GM06990 (cell line): ENCODE data around the gene MRAP.

ENCODE experiments used
- DNase-seq: peaks from one replicate; pipeline ENCODE4 v3.0.0-alpha.2; 2011; ENCODE audit not compliant: insufficient read length; ENCODE audit errors: extremely low read depth
- H3K27me3 ChIP-seq: replicated peaks from 2 replicates; pipeline ENCODE4 v1.6.0; 2011; ENCODE audit warnings: low read length; ENCODE audit not compliant: control insufficient read depth, insufficient read depth
- H3K36me3 ChIP-seq: 2 replicates; pipeline ENCODE4 v1.5.1; 2011; ENCODE audit warnings: low read length; ENCODE audit not compliant: control insufficient read depth, insufficient read depth
- H3K4me3 ChIP-seq: replicated peaks from 2 replicates; pipeline ENCODE4 v1.5.1; 2011; ENCODE audit warnings: low read depth, mild to moderate bottlenecking, control low read depth, low read length
- TF ChIP-seq, protein P1 (sequence below): IDR thresholded peaks from 2 replicates; pipeline ENCODE4 v1.5.1; 2011; ENCODE audit warnings: low read length, control low read depth, mild to moderate bottlenecking, inconsistent platforms; ENCODE audit not compliant: insufficient read depth, poor library complexity, severe bottlenecking

MRAP gene

DNA sequence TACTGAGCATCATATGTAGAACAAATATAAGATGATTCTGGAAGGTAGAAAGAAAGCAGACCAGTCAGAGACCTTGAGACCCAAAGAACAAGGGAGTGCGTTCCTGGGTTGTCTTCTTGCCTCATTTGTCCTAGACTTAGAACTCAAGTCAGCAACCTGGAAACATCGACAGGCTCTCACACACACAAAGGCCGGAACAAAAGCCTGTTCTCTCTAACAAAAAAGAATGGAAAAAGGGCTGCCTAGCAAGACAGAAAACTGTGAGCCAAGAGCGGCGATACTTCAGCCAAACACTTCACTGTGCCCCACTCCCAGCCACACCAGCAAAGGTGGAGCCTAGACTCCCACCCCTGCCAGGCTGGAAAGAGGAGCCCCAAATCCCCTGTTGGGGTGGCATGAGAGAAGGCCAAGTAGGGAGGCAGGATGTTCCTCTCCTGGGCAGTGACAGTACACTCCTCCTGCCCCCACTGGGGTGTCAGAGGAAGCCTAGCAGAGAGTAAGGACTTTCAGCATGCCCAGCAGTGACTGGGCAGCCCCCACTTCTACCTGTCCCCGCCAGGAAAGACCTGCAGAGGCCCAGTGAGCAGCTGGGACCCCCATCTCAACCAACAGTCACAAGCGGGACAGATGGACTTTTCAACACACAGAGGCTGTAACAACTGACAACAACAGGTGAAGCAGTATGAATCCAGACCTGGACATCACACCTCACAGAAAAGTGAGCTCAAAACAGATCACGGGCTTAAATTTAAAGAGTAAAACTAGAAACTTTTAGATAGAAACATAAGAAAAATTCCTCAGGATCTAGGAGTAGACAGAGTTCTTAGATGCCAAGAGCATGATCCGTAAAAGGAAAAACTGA lies 33.0 kb downstream of the MRAP start:
- Histone ChIP-seq H3K27me3 (no peaks in the 10 kb centered on the region), H3K4me3 (no peak overlapping the region), H3K36me3 (peaks cover 24% of the 10 kb centered on the region)
- no peak for DNase-seq
- TF ChIP-seq, protein P1, sequence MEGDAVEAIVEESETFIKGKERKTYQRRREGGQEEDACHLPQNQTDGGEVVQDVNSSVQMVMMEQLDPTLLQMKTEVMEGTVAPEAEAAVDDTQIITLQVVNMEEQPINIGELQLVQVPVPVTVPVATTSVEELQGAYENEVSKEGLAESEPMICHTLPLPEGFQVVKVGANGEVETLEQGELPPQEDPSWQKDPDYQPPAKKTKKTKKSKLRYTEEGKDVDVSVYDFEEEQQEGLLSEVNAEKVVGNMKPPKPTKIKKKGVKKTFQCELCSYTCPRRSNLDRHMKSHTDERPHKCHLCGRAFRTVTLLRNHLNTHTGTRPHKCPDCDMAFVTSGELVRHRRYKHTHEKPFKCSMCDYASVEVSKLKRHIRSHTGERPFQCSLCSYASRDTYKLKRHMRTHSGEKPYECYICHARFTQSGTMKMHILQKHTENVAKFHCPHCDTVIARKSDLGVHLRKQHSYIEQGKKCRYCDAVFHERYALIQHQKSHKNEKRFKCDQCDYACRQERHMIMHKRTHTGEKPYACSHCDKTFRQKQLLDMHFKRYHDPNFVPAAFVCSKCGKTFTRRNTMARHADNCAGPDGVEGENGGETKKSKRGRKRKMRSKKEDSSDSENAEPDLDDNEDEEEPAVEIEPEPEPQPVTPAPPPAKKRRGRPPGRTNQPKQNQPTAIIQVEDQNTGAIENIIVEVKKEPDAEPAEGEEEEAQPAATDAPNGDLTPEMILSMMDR: no peak

DNA sequence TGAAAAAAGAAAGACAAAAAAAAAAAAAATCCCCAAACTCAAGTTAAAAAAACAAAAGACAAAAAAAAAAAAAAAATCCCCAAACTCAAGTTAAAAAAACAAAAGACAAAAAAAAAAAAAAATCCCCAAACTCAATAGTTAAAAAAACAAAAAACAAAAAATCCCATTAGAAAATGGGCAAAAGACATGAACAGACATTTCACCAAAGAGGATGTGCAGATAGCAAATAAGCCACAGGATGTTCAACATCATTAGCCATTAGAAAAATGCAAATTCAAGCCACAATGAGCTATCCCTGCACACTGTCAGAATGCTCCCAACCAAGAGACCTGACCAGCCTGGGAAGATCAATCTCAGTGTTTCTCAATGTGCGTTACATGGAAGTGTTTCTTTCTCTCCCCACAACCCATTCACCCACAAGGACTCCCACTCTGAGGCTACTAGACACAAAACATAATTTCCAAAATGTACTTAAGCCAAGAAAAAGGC lies 33.9 kb downstream of the MRAP start:
- Histone ChIP-seq H3K36me3 (peaks cover 27% of the 10 kb centered on the region), H3K4me3 (no peak overlapping the region), H3K27me3 (no peaks in the 10 kb centered on the region)
- TF ChIP-seq, protein P1: no peak
- no peak for DNase-seq

DNA sequence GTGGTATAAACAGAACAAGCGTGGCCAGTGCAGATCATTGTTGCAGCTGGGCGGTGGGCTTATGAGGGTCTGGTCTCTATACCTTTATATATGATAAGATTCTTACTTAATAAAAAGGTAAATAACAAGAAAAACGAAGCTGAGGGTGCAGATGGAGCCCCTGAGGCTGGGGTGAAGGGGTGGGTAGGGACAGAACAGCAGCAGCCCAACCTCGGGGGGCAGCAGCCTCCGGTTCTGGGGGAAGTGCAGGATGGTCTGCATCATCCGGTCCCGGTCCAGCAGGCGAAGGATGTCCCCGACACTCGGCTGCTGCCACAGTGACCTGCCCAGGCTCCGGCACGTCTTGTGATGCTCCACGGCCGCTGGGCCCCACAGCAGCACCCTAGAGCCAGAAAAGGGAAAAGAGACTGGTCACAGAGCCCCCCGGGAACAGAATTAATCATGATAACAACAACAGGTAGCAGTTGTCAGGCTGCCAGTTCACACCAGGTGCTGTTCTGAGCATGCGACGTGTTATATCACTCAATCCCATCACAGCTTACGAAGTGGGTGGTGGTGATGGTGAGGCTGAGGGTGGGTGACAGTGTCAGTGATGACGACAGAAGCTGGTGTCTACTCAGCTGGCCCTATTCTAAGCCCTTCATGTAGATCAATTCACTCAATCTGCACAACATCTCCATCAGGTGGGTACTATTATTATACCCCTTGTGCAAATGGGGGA lies 35.5 kb downstream of the MRAP start:
- TF ChIP-seq, protein P1: no peak
- DNase-seq: no peak
- Histone ChIP-seq H3K4me3 (no peak overlapping the region), H3K36me3 (peaks cover 31% of the 10 kb centered on the region), H3K27me3 (no peaks in the 10 kb centered on the region)

DNA sequence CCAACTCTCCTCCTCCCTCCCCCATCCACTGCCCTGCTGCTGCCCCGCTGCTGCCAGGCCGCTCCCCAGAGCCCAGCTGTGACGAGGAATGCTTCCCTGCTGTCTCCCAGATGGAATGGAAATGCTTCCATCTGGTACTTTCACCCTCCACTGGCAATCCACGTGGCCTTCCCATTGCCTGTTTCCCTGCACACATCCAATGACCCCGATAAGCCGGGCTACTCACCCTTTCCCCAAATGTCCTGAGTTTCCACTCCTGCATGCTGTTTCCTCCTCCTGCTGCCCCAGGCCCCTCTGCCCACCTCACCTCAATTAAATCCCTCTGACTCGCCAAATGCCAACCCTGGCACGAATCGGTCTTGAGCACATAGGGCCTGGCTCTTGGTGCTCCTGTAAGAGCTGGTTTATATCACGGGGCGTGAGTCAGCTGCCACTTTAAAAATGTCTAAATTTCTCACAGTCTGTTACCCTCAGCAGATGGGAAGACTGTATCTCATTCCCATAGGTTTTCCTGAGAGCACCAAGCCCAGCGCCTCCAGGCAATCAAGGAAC lies 36.4 kb downstream of the MRAP start:
- H3K27me3 ChIP-seq: no peaks in the 10 kb centered on the region
- TF ChIP-seq, protein P1: no peak
- H3K36me3 ChIP-seq: peaks cover 29% of the 10 kb centered on the region
- H3K4me3 ChIP-seq: no peak overlapping the region
- no peak for DNase-seq

DNA sequence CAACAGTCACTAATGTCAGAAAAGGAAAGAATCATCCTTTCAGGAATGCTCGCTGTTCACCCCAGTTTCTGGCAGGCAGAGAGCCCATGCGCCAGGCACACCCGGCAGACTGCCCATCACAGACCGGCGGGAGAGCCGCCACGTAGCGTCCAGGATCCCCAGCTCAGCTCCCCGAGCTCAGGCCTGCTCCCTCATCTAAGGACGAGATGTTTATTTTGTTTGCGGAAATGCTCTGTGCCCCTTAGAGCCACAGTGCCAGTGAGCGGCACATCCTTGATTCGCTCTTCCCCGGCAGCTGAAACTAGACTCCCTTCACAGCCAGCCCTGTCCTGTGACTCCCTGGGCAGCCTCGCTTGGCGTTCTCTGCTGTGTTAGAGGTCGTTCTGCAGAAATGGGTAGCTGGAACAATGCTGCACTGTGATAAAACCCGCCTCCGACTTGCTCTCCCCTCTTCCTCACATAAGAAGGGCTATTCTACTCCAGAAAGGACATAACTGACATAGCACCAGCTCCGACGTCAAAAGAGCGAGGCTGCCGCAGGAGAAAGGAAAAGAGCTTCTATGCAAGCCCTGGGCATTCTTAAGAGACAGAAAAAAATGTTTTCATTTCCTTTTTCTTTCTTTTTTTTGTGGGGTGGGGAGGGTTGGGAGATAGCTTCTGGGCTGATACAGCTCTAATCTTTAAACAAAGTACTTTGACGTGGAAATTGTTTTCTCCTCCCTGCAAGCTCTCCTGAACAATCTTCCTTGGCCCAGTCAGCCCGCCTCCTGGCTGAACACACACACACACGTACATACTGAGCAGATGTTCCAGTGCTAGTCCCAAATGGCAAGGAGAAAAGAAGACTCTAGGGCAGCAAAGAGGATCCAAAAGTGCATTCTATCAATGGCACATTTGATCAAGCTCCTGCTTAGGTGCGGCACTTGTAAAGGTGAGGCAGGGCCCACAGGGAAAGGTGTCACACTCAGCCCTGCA lies 37.2 kb downstream of the MRAP start:
- no peak overlapping the region for H3K4me3 ChIP-seq
- H3K27me3 ChIP-seq: no peaks in the 10 kb centered on the region
- H3K36me3 ChIP-seq: peaks cover 29% of the 10 kb centered on the region
- no peak for DNase-seq
- TF ChIP-seq, protein P1: no peak
